ENCODE measurements around the gene CDH26. TPM values are rescaled to one million over a fixed set of nuclear protein-coding genes. Genes with fewer than 3 reads are reported as not detected.

Gene CDH26
- total RNA-seq, 4 donors from 2014 or later: 0.76 to 2.1 (median 0.77) TPM; not detected in 1

DNA sequence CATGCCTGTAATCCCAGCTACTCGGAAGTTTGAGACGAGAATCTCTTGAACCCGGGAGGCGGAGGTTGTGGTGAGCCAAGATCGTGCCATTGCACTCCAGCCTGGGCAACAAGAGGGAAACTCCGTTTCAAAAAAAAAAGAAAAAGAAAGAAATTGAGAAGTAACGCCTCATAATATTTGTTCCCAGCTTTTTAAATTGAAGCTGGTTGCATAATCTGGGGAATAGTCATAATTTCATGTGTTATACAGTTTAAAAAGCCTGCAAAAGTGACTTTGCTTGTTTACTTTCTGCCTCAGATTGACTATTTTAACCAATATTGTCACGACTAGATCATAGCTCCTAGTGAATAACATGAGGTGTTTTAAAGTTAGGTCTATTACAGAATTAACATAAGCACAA, 10.8 kb upstream of the CDH26 start:
- Histone ChIP-seq H3K4me1 (no peaks in the 10 kb centered on the region), H3K27ac (no peak overlapping the region), H3K27me3 (no peaks in the 10 kb centered on the region), H3K9me3 (no peaks in the 10 kb centered on the region), H3K4me3 (no peak overlapping the region), H3K36me3 (no peaks in the 10 kb centered on the region)
- intact Hi-C loops (cut with DNase I; ENCODE audit: low total_unique reads): no loop called here
- TF ChIP-seq, protein P1, sequence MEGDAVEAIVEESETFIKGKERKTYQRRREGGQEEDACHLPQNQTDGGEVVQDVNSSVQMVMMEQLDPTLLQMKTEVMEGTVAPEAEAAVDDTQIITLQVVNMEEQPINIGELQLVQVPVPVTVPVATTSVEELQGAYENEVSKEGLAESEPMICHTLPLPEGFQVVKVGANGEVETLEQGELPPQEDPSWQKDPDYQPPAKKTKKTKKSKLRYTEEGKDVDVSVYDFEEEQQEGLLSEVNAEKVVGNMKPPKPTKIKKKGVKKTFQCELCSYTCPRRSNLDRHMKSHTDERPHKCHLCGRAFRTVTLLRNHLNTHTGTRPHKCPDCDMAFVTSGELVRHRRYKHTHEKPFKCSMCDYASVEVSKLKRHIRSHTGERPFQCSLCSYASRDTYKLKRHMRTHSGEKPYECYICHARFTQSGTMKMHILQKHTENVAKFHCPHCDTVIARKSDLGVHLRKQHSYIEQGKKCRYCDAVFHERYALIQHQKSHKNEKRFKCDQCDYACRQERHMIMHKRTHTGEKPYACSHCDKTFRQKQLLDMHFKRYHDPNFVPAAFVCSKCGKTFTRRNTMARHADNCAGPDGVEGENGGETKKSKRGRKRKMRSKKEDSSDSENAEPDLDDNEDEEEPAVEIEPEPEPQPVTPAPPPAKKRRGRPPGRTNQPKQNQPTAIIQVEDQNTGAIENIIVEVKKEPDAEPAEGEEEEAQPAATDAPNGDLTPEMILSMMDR (IDR thresholded peaks at IDR 0.05): no peak
- no peak for TF ChIP-seq POLR2A (IDR thresholded peaks at IDR 0.05)
- no peak for DNase-seq

DNA sequence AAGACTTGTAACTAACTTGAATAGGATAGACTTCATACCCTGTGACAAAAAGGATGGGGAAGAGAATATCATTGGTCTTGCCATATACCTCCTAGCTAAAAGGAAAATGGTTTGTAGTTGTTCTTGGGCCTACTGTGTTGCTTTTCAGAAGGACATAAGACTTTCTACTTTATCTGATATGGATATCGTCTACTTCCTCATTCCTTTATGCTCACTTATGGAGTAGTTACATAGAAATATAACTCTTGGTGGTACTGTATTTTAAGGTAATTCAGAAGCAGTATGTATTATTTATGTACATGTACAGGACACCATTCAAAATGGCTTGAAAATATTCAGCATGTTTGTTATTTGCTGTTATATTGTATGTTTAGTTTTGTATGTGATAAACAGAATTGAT, 10.0 kb upstream of the CDH26 start:
- Histone ChIP-seq H3K27ac (no peak overlapping the region), H3K4me3 (no peak overlapping the region), H3K4me1 (no peaks in the 10 kb centered on the region), H3K36me3 (no peaks in the 10 kb centered on the region), H3K27me3 (no peaks in the 10 kb centered on the region), H3K9me3 (no peaks in the 10 kb centered on the region)
- TF ChIP-seq POLR2A (IDR thresholded peaks at IDR 0.05): no peak
- TF ChIP-seq, protein P1 (IDR thresholded peaks at IDR 0.05): no peak
- intact Hi-C loops (cut with DNase I; ENCODE audit: low total_unique reads): no loop called here
- no peak for DNase-seq

DNA sequence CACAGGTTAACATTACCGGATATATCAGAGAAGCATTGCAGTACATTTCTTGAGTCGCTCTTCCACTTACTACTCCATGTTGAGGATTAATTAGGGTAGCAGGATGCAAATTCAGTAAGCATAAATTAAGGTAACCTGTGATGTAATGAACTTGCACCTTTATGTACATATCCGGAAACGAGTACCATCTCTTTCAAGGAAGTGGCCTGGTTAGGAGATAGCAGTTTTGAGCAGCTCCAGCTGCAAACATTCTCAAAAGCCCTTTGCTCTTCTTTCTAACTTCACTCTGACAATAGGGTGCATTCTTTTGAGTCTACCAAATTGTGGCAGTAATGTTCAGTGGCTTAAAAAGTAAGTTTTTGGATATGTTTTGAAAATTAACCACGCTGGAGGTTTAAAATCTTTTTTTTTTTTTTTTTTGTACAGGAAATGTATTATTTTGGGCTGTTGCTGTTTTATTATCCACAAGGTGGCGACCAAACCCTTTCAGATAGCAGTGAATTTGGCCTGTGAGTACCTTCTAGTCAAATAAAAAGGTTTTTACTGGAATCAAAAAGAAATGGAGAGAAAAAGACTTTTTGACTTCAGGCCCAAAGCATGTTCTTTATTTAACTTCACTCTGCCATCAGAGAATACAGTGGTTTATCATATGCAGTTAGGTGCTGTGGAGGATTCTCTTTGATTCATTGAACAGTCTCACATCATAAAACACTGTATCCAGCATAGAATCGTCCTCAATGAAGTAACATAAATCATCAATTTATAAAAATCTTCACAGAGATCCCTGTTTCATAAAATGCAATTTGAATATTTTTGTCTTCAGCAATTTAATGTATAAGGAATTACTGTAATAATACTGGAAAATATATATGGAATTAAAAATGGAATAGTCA, 9.1 kb upstream of the CDH26 start:
- Histone ChIP-seq H3K9me3 (no peaks in the 10 kb centered on the region), H3K4me3 (no peak overlapping the region), H3K36me3 (no peaks in the 10 kb centered on the region), H3K27me3 (no peaks in the 10 kb centered on the region), H3K27ac (no peak overlapping the region), H3K4me1 (no peaks in the 10 kb centered on the region)
- peak in 1 of 2 donors; percentile 23 for DNase-seq
- intact Hi-C loops (cut with DNase I; ENCODE audit: low total_unique reads): no loop called here
- TF ChIP-seq POLR2A (IDR thresholded peaks at IDR 0.05): no peak
- TF ChIP-seq, protein P1 (IDR thresholded peaks at IDR 0.05): peak; percentile 43 to 57 (median 50)

DNA sequence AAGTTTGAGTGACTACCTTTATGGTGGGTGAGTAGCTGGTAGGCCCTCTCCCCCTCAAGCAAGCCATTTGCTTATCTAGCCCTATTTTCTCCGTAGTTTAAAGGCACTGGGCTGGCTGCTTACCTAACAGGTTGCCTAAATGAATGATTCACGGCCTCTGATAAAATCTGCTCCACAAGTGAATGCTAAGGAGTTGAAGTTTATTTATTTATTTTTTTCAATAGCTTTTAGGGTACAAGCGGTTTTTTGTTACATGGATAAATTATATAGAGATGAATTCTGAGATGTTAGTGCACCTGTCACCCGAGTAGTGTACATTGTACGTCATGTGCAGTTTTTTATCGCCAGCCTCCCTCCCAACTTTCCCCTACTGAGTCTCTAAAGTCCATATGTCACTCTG, 8.3 kb upstream of the CDH26 start:
- Histone ChIP-seq H3K36me3 (no peaks in the 10 kb centered on the region), H3K27me3 (no peaks in the 10 kb centered on the region), H3K4me1 (no peaks in the 10 kb centered on the region), H3K4me3 (no peak overlapping the region), H3K27ac (no peak overlapping the region), H3K9me3 (no peaks in the 10 kb centered on the region)
- no peak for DNase-seq
- intact Hi-C loops (cut with DNase I; ENCODE audit: low total_unique reads): no loop called here
- TF ChIP-seq, protein P1 (IDR thresholded peaks at IDR 0.05): no peak
- no peak for TF ChIP-seq POLR2A (IDR thresholded peaks at IDR 0.05)

DNA sequence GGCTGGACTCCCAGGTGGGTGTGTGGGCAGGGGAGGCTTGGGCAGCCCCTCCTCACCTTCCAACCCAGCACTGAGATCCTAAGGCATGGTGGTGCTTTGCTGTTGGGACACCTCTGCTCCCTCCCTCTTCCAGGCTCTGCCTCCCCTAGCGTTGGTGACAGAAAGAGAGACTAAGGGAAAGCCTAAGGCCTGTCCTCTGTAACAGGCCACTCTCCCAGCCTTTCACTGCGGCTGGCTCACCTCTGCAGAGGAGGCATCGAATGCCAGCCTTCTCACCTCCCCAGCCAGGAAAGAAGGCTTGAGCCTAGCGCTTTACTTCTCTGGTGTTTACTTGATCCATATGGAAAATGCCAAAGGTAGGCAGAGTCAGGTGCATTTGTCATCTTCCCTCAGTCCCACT, 3.5 kb upstream of the CDH26 start:
- Histone ChIP-seq H3K27me3 (no peaks in the 10 kb centered on the region), H3K4me3 (no peak overlapping the region), H3K4me1 (no peaks in the 10 kb centered on the region), H3K27ac (no peak overlapping the region), H3K36me3 (no peaks in the 10 kb centered on the region), H3K9me3 (no peaks in the 10 kb centered on the region)
- intact Hi-C loops (cut with DNase I; ENCODE audit: low total_unique reads): no loop called here
- no peak for DNase-seq
- TF ChIP-seq POLR2A (IDR thresholded peaks at IDR 0.05): no peak
- TF ChIP-seq, protein P1 (IDR thresholded peaks at IDR 0.05): no peak

Measured in uterus (tissue), 4 donors.